ENCODE measurements around the gene CEP164.
"Not testable (repeated sequence)": the region's sequence is repeated elsewhere in the genome, so short reads cannot be mapped to it uniquely, and the experiment has no call there.

The CEP164 gene

DNA sequence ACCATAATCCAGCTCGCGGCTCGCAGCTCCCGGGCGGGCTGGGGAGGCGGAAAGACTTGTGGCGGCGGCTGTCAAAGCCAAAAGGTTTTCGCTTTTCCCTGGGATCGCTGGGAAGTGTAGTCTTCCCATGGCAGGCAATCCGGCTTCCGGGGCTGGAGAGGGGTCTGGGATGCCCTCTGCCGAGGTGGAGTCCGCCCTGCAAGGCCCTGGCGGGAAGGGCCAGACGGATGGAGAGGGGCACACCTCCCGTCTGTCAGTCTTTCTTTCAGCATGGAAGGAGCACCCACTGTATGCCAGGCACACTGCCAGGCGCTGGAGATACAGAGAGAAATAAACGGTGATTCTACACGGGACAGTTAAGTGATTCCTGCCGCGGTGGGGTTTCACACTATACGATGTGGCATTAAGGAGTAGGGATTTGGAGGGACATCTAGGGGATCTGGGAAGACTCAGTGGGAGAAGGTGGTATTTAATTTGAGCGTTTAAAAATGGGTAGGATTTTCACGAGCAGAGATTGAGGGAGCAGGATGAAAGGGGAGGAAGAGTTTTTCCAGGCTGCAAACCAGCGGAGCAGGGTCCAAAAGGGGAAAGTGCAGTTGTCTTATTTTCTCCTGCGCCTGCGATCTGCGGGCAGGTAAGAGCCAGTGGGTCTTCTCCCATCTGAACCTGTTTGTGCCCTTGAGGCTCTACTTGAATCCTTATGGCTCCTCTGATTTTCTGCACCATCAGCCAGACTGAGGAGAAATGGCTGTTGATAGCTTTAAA, 11.3 kb upstream of the CEP164 start, which contains the start of gene BACE1:
BACE1 (minus strand) TSS at position 60 of the 765 bp plus-strand sequence. CDS start 461 bp downstream, outside the sequence.
- Histone ChIP-seq H3K36me3 (ENCODE audit: control insufficient read depth in 1 of 2, insufficient read depth in 2 of 2, low read depth in 1 of 2, low read length in 2 of 2) (no peaks in the 10 kb centered on the region), H2BK120ac (ENCODE audit: low read depth, low read length) (no peak within 1 kb of the TSS), H2AFZ (ENCODE audit: low read depth, low read length) (peak within 1 kb of the TSS; percentile 95), H3K4me1 (ENCODE audit: control insufficient read depth, insufficient read depth, low read depth, low read length) (peaks cover 20% of the 10 kb centered on the region), H3K27ac (ENCODE audit: low read length, poor library complexity, severe bottlenecking) (no peak within 1 kb of the TSS), H4K91ac (ENCODE audit: low read length) (peak within 1 kb of the TSS; percentile 80), H3K18ac (ENCODE audit: low read depth in 1 of 2, low read length in 2 of 2) (peak within 1 kb of the TSS; percentile 77 to 87), H3K9ac (ENCODE audit: low read length) (peak within 1 kb of the TSS; percentile 85), H3K27me3 (ENCODE audit: control insufficient read depth in 1 of 2, insufficient read depth in 1 of 2, low read length in 2 of 2) (no peaks in the 10 kb centered on the region), H4K8ac (ENCODE audit: low read length) (peak within 1 kb of the TSS; percentile 81), H3K4me3 (ENCODE audit: insufficient read depth in 1 of 2, low read depth in 1 of 2, low read length in 2 of 2) (peak within 1 kb of the TSS; percentile 91 to 95), H3K14ac (ENCODE audit: low read length in 2 of 2) (peak within 1 kb of the TSS; percentile 87 to 92), H2BK12ac (ENCODE audit: low read length in 2 of 2) (peak within 1 kb of the TSS in 1 of 2 experiments; percentile 74), H2AK5ac (ENCODE audit: low read length, severe bottlenecking) (no peak within 1 kb of the TSS), H3K9me3 (ENCODE audit: control insufficient read depth, low read length) (no peaks in the 10 kb centered on the region), H3K4me2 (ENCODE audit: low read length, poor library complexity, severe bottlenecking) (peak within 1 kb of the TSS; percentile 100), H3K4ac (ENCODE audit: low read depth in 1 of 2, low read length in 2 of 2) (peak within 1 kb of the TSS; percentile 64 to 73), H2BK15ac (ENCODE audit: low read depth, poor library complexity, severe bottlenecking) (peak within 1 kb of the TSS; percentile 69), H3K23ac (ENCODE audit: low read length in 2 of 2) (peak within 1 kb of the TSS in 1 of 2 experiments; percentile 96), H3K79me1 (replicated peaks; ENCODE audit: low read length, poor library complexity, severe bottlenecking) (peaks cover 31% of the 10 kb centered on the region), H2BK5ac (ENCODE audit: low read depth, low read length, poor library complexity, severe bottlenecking) (no peak within 1 kb of the TSS)
- 12% methylated on average over 29 of the region's 29 CpGs for WGBS
- peak; percentile 86 for DNase-seq

- Histone ChIP-seq H2AK5ac (ENCODE audit: low read length, severe bottlenecking) (no peak overlapping the region), H2BK5ac (ENCODE audit: low read depth, low read length, poor library complexity, severe bottlenecking) (no peak overlapping the region), H2BK12ac (ENCODE audit: low read length in 2 of 2) (no peak overlapping the region), H4K91ac (ENCODE audit: low read length) (no peak overlapping the region), H3K4me1 (ENCODE audit: control insufficient read depth, insufficient read depth, low read depth, low read length) (peaks cover 20% of the 10 kb centered on the region), H4K8ac (ENCODE audit: low read length) (no peak overlapping the region), H3K14ac (ENCODE audit: low read length in 2 of 2) (no peak overlapping the region), H3K27me3 (ENCODE audit: control insufficient read depth in 1 of 2, insufficient read depth in 1 of 2, low read length in 2 of 2) (no peaks in the 10 kb centered on the region), H3K36me3 (ENCODE audit: control insufficient read depth in 1 of 2, insufficient read depth in 2 of 2, low read depth in 1 of 2, low read length in 2 of 2) (no peaks in the 10 kb centered on the region), H3K79me1 (replicated peaks; ENCODE audit: low read length, poor library complexity, severe bottlenecking) (peaks cover 18% of the 10 kb centered on the region), H3K4me3 (ENCODE audit: insufficient read depth in 1 of 2, low read depth in 1 of 2, low read length in 2 of 2) (no peak overlapping the region), H3K23ac (ENCODE audit: low read length in 2 of 2) (no peak overlapping the region), H2BK15ac (ENCODE audit: low read depth, poor library complexity, severe bottlenecking) (no peak overlapping the region), H2AFZ (ENCODE audit: low read depth, low read length) (no peak overlapping the region), H3K9ac (ENCODE audit: low read length) (no peak overlapping the region), H3K4ac (ENCODE audit: low read depth in 1 of 2, low read length in 2 of 2) (no peak overlapping the region), H2BK120ac (ENCODE audit: low read depth, low read length) (no peak overlapping the region), H3K9me3 (ENCODE audit: control insufficient read depth, low read length) (no peaks in the 10 kb centered on the region), H3K27ac (ENCODE audit: low read length, poor library complexity, severe bottlenecking) (no peak overlapping the region), H3K18ac (ENCODE audit: low read depth in 1 of 2, low read length in 2 of 2) (no peak overlapping the region), H3K4me2 (ENCODE audit: low read length, poor library complexity, severe bottlenecking) (no peak overlapping the region)
- DNase-seq: no peak
- 92% methylated on average over 6 of the region's 7 CpGs for WGBS
Observed at GRCh38 chr11:117318738-117319137, 8.9 kb upstream of the CEP164 start.

- no peak overlapping the region for H3K14ac ChIP-seq (ENCODE audit: low read length in 2 of 2)
- no peak overlapping the region for H4K91ac ChIP-seq (ENCODE audit: low read length)
- no peak overlapping the region for H4K8ac ChIP-seq (ENCODE audit: low read length)
- peaks cover 14% of the 10 kb centered on the region for H3K79me1 ChIP-seq (replicated peaks; ENCODE audit: low read length, poor library complexity, severe bottlenecking)
- H2AK5ac ChIP-seq (ENCODE audit: low read length, severe bottlenecking): no peak overlapping the region
- H3K36me3 ChIP-seq (ENCODE audit: control insufficient read depth in 1 of 2, insufficient read depth in 2 of 2, low read depth in 1 of 2, low read length in 2 of 2): no peaks in the 10 kb centered on the region
- H3K4me3 ChIP-seq (ENCODE audit: insufficient read depth in 1 of 2, low read depth in 1 of 2, low read length in 2 of 2): no peak overlapping the region
- 87% methylated on average over 3 of the region's 5 CpGs for WGBS
- no peak overlapping the region for H2BK12ac ChIP-seq (ENCODE audit: low read length in 2 of 2)
- no peak overlapping the region for H3K9ac ChIP-seq (ENCODE audit: low read length)
- no peak for DNase-seq
- H2AFZ ChIP-seq (ENCODE audit: low read depth, low read length): no peak overlapping the region
- no peak overlapping the region for H3K23ac ChIP-seq (ENCODE audit: low read length in 2 of 2)
- H2BK5ac ChIP-seq (ENCODE audit: low read depth, low read length, poor library complexity, severe bottlenecking): no peak overlapping the region
- H3K4me1 ChIP-seq (ENCODE audit: control insufficient read depth, insufficient read depth, low read depth, low read length): peaks cover 15% of the 10 kb centered on the region
- no peak overlapping the region for H2BK120ac ChIP-seq (ENCODE audit: low read depth, low read length)
- H3K27me3 ChIP-seq (ENCODE audit: control insufficient read depth in 1 of 2, insufficient read depth in 1 of 2, low read length in 2 of 2): no peaks in the 10 kb centered on the region
- no peak overlapping the region for H3K4ac ChIP-seq (ENCODE audit: low read depth in 1 of 2, low read length in 2 of 2)
- no peak overlapping the region for H3K4me2 ChIP-seq (ENCODE audit: low read length, poor library complexity, severe bottlenecking)
- no peaks in the 10 kb centered on the region for H3K9me3 ChIP-seq (ENCODE audit: control insufficient read depth, low read length)
- no peak overlapping the region for H3K27ac ChIP-seq (ENCODE audit: low read length, poor library complexity, severe bottlenecking)
- no peak overlapping the region for H3K18ac ChIP-seq (ENCODE audit: low read depth in 1 of 2, low read length in 2 of 2)
- H2BK15ac ChIP-seq (ENCODE audit: low read depth, poor library complexity, severe bottlenecking): no peak overlapping the region
Observed at GRCh38 chr11:117319214-117319840, 8.3 kb upstream of the CEP164 start.

- not testable (repeated sequence) for H3K36me3 ChIP-seq (ENCODE audit: control insufficient read depth in 1 of 2, insufficient read depth in 2 of 2, low read depth in 1 of 2, low read length in 2 of 2); H2BK5ac ChIP-seq (ENCODE audit: low read depth, low read length, poor library complexity, severe bottlenecking); H2BK120ac ChIP-seq (ENCODE audit: low read depth, low read length); H3K9me3 ChIP-seq (ENCODE audit: control insufficient read depth, low read length); H3K27me3 ChIP-seq (ENCODE audit: control insufficient read depth in 1 of 2, insufficient read depth in 1 of 2, low read length in 2 of 2); H4K91ac ChIP-seq (ENCODE audit: low read length); H3K23ac ChIP-seq (ENCODE audit: low read length in 2 of 2); H2BK12ac ChIP-seq (ENCODE audit: low read length in 2 of 2); H3K27ac ChIP-seq (ENCODE audit: low read length, poor library complexity, severe bottlenecking); H3K4me2 ChIP-seq (ENCODE audit: low read length, poor library complexity, severe bottlenecking); H3K4ac ChIP-seq (ENCODE audit: low read depth in 1 of 2, low read length in 2 of 2); H3K4me1 ChIP-seq (ENCODE audit: control insufficient read depth, insufficient read depth, low read depth, low read length); H3K14ac ChIP-seq (ENCODE audit: low read length in 2 of 2); H3K18ac ChIP-seq (ENCODE audit: low read depth in 1 of 2, low read length in 2 of 2); H2BK15ac ChIP-seq (ENCODE audit: low read depth, poor library complexity, severe bottlenecking); DNase-seq; H2AK5ac ChIP-seq (ENCODE audit: low read length, severe bottlenecking); H2AFZ ChIP-seq (ENCODE audit: low read depth, low read length)
- Histone ChIP-seq H3K79me1 (replicated peaks; ENCODE audit: low read length, poor library complexity, severe bottlenecking) (peaks cover 11% of the 10 kb centered on the region), H3K9ac (ENCODE audit: low read length) (peak overlapping the region; percentile 96), H4K8ac (ENCODE audit: low read length) (peak overlapping the region; percentile 37), H3K4me3 (ENCODE audit: insufficient read depth in 1 of 2, low read depth in 1 of 2, low read length in 2 of 2) (peak overlapping the region in 1 of 2 experiments; percentile 86)
- WGBS: 18% methylated on average over 3 of the region's 5 CpGs
Observed at GRCh38 chr11:117327255-117327566, 443 bp upstream of the CEP164 start.

All from mesenchymal stem cell (in vitro differentiated cells and primary cell).